ENCODE measurements around the gene CNTN4.

The CNTN4 gene

GRCh38 chr3:2090095-2090911 lies 8.4 kb upstream of the CNTN4 start:
- TF ChIP-seq CTCF (IDR thresholded peaks at IDR 0.05; ENCODE audit: low read depth, low read length, missing control alignments): no peak
- in situ Hi-C loops (cut with HindIII; ENCODE audit: low pct_ligation_motif_present, low sequenced_read_pairs): no loop called here
- Histone ChIP-seq H3K36me3 (replicated peaks) (no peaks in the 10 kb centered on the region), H3K27ac (no peak overlapping the region), H3K4me3 (ENCODE audit: low read depth, low read length) (no peak overlapping the region), H3K27me3 (replicated peaks) (no peaks in the 10 kb centered on the region)
- no peak for DNase-seq

GRCh38 chr3:2092758-2093157 lies 5.9 kb upstream of the CNTN4 start:
- in situ Hi-C loops (cut with HindIII; ENCODE audit: low pct_ligation_motif_present, low sequenced_read_pairs): no loop called here
- DNase-seq: no peak
- no peak overlapping the region for H3K27ac ChIP-seq
- H3K4me3 ChIP-seq (ENCODE audit: low read depth, low read length): no peak overlapping the region
- no peaks in the 10 kb centered on the region for H3K36me3 ChIP-seq (replicated peaks)
- no peak for TF ChIP-seq CTCF (IDR thresholded peaks at IDR 0.05; ENCODE audit: low read depth, low read length, missing control alignments)
- no peaks in the 10 kb centered on the region for H3K27me3 ChIP-seq (replicated peaks)

GRCh38 chr3:2094941-2095340 lies 3.7 kb upstream of the CNTN4 start:
- in situ Hi-C loops (cut with HindIII; ENCODE audit: low pct_ligation_motif_present, low sequenced_read_pairs): no loop called here
- no peak for TF ChIP-seq CTCF (IDR thresholded peaks at IDR 0.05; ENCODE audit: low read depth, low read length, missing control alignments)
- no peak for DNase-seq
- H3K36me3 ChIP-seq (replicated peaks): no peaks in the 10 kb centered on the region
- no peak overlapping the region for H3K27ac ChIP-seq
- H3K27me3 ChIP-seq (replicated peaks): peaks cover 19% of the 10 kb centered on the region
- H3K4me3 ChIP-seq (ENCODE audit: low read depth, low read length): no peak overlapping the region

- Histone ChIP-seq H3K27me3 (replicated peaks) (peaks cover 20% of the 10 kb centered on the region), H3K36me3 (replicated peaks) (no peaks in the 10 kb centered on the region), H3K4me3 (ENCODE audit: low read depth, low read length) (no peak overlapping the region), H3K27ac (no peak overlapping the region)
- TF ChIP-seq CTCF (IDR thresholded peaks at IDR 0.05; ENCODE audit: low read depth, low read length, missing control alignments): no peak
- in situ Hi-C loops (cut with HindIII; ENCODE audit: low pct_ligation_motif_present, low sequenced_read_pairs): no loop called here
- DNase-seq: no peak
Observed at GRCh38 chr3:2096216-2096615, 2.5 kb upstream of the CNTN4 start.

- Histone ChIP-seq H3K27ac (no peak overlapping the region), H3K27me3 (replicated peaks) (peaks cover 20% of the 10 kb centered on the region), H3K4me3 (ENCODE audit: low read depth, low read length) (no peak overlapping the region), H3K36me3 (replicated peaks) (no peaks in the 10 kb centered on the region)
- DNase-seq: no peak
- TF ChIP-seq CTCF (IDR thresholded peaks at IDR 0.05; ENCODE audit: low read depth, low read length, missing control alignments): no peak
- in situ Hi-C loops (cut with HindIII; ENCODE audit: low pct_ligation_motif_present, low sequenced_read_pairs): no loop called here
Observed at GRCh38 chr3:2097641-2098191, 950 bp upstream of the CNTN4 start.

Data from brain microvascular endothelial cell (primary cell).